ENCODE data around the gene CHID1. TPM values are rescaled to one million over a fixed set of nuclear protein-coding genes. Genes with fewer than 3 reads are reported as not detected.
A peak's percentile ranks its signal among the peaks of the same experiment; 100 is the strongest.

Gene CHID1
- total and polyA plus RNA-seq, 9 of the 15 experiments (the other 6 are each of a cell fraction or from before 2014, with no cell fraction given): 15.1 to 108 (median 39.8) TPM

DNA sequence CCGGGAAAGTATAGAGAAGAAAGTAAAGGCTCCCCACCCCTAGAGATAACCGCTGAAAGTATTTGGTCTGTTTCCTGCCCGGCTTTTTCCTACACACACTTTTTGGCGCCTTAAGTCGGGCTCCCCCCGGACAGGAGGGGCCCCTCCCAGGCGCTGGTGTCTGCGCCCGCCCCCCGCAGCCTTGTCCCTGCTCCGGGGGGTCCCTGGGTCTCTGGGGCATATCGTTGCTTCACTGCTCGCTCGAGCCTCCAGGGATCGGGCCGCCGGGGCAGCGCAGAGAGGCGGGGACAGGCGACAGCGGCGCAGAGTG is 83.8 kb downstream of the CHID1 start:
- peak overlapping the region; percentile 52 for H3K4me3 ChIP-seq
- peak overlapping the region; percentile 95 for H2AFZ ChIP-seq (ENCODE audit: low read depth, low read length)
- peak overlapping the region; percentile 80 for H3K4me2 ChIP-seq (ENCODE audit: insufficient read depth, low read length)
- H3K79me2 ChIP-seq (ENCODE audit: control insufficient read depth, insufficient read depth, low read length): peaks cover 5% of the 10 kb centered on the region; the same call in 2 of the 3 replicates
- peaks cover 35% of the 10 kb centered on the region; the same call in 1 of the 3 replicates for H3K36me3 ChIP-seq (ENCODE audit: control insufficient read depth, insufficient read depth, low read length)
- ChIA-PET CTCF (ENCODE audit: low intra/inter-chr PET ratio) (no interaction called here), POLR2A (interaction anchor here (0.6 to 0.9 kb wide), 2 partner anchors 14 to 738 kb away, joined by 3 read pairs; no protein-coding TSS in a partner anchor)
- H3K9me1 ChIP-seq (ENCODE audit: control insufficient read depth, insufficient read depth, low read length): peaks cover 5% of the 10 kb centered on the region
- no peaks in the 10 kb centered on the region for H3K27me3 ChIP-seq (ENCODE audit: control insufficient read depth in 2 of 2, insufficient read depth in 2 of 2, low read length in 2 of 2)
- 1% methylated on average over 19 of the region's 22 CpGs for WGBS (ENCODE audit: insufficient coverage, low coverage, missing lambda C conversion rate)
- ATAC-seq: peak; percentile 60
- intact Hi-C loops (cut with micrococcal nuclease) (no loop called here), in situ Hi-C loops (cut with MboI) (no loop called here)
- FAIRE-seq: no peak
- no peaks in the 10 kb centered on the region for H3K9me3 ChIP-seq (replicated peaks; ENCODE audit: control insufficient read depth, insufficient read depth, low read depth, low read length)
- DNase-seq (ENCODE audit: extremely low read depth in 1 of 4, low spot score in 3 of 4): peak in 2 of 4 experiments; percentile 46 to 57
- no peak for TF ChIP-seq POLR3G (IDR thresholded peaks at IDR 0.05; ENCODE audit: extremely low read depth, insufficient read length, insufficient replicate concordance)
- TF ChIP-seq POLR2H (tag; IDR thresholded peaks at IDR 0.05; ENCODE audit: low read depth): 0 out of 2 replicates have a peak, but pooled peaks have one; percentile 5
- no peak for TF ChIP-seq SUPT5H (IDR thresholded peaks at IDR 0.05)
- 0 out of 2 replicates have a peak, but pooled peaks have one; percentile 34 for TF ChIP-seq KDM2B (CRISPR knock-in tag; IDR thresholded peaks at IDR 0.05)
- TF ChIP-seq CEBPG (CRISPR knock-in tag; IDR thresholded peaks at IDR 0.05): peak; percentile 50; the same call in 1 of the 2 replicates
- TF ChIP-seq CEBPG (tag; conservative IDR thresholded peaks at IDR 0.05 in 1 of 2, IDR thresholded peaks at IDR 0.05 in 1 of 2): peak in 1 of 2 experiments; percentile 45; a peak in 2 of 4 replicates
- no peak for TF ChIP-seq SLC30A9 (CRISPR knock-in tag; IDR thresholded peaks at IDR 0.05)
- 0 out of 2 replicates have a peak, but pooled peaks have one; percentile 2 for TF ChIP-seq DPF2 (IDR thresholded peaks at IDR 0.05)
- no peak for TF ChIP-seq TCFL5 (CRISPR knock-in tag; conservative IDR thresholded peaks at IDR 0.05)
- H3K27ac ChIP-seq (ENCODE audit: extremely low read depth, low read depth, low read length): peak overlapping the region; percentile 85
- BruUV-seq (replicated peaks): no TSS peak
- H4K20me1 ChIP-seq (replicated peaks; ENCODE audit: control insufficient read depth, insufficient read depth, low read length): no peaks in the 10 kb centered on the region
- H3K9ac ChIP-seq (ENCODE audit: insufficient read depth in 1 of 2, low read depth in 2 of 2, low read length in 2 of 2): peak overlapping the region; percentile 75 to 94
- peaks cover 24 to 93% of the 10 kb centered on the region in 2 experiments for H3K4me1 ChIP-seq (replicated peaks in 1 of 2; ENCODE audit: control insufficient read depth in 2 of 2, insufficient read depth in 2 of 2, low read length in 2 of 2)
